Erythroblast (primary cell): Measurements from ENCODE around the gene ZBED5.
"Not testable (repeated sequence)": the region's sequence is repeated elsewhere in the genome, so short reads cannot be mapped to it uniquely, and the experiment has no call there.

Source experiments
- DNase-seq, 2 experiments: peaks; one replicate each; lab custom pipeline; 2025; lab: John Stamatoyannopoulos, UW
- GATA1 ChIP-seq: IDR thresholded peaks from 2 replicates; pipeline ENCODE4 v1.6.1; 2011; ENCODE audit warnings: low read depth, mild to moderate bottlenecking, control low read depth, low read length, moderate library complexity
- POLR2A ChIP-seq: IDR thresholded peaks from 2 replicates; pipeline ENCODE4 v1.6.1; 2011; ENCODE audit warnings: mild to moderate bottlenecking, low read length

The ZBED5 gene

GRCh38 chr11:10891151-10891720 lies 33.4 kb upstream of the ZBED5 start:
- TF ChIP-seq GATA1 (no peak), POLR2A (no peak)
- DNase-seq: no peak

- not testable (repeated sequence) for DNase-seq
These were observed 32.2 kb upstream of the ZBED5 start for GRCh38 chr11:10890083-10890482.

GRCh38 chr11:10887307-10887706 lies 29.5 kb upstream of the ZBED5 start:
- DNase-seq: peak; percentile 19 to 38
- no peak for TF ChIP-seq POLR2A
- no peak for TF ChIP-seq GATA1

- TF ChIP-seq POLR2A: no peak
- no peak for TF ChIP-seq GATA1
- no peak for DNase-seq
These were observed 28.9 kb upstream of the ZBED5 start for GRCh38 chr11:10886652-10887250.

- DNase-seq: no peak
- TF ChIP-seq GATA1: no peak
- TF ChIP-seq POLR2A: no peak
These were observed 28.0 kb upstream of the ZBED5 start for GRCh38 chr11:10885703-10886363.

GRCh38 chr11:10884292-10884691 lies 26.4 kb upstream of the ZBED5 start:
- DNase-seq: not testable (repeated sequence)

GRCh38 chr11:10881892-10882291 lies 24.0 kb upstream of the ZBED5 start:
- no peak for DNase-seq
- TF ChIP-seq POLR2A: no peak
- no peak for TF ChIP-seq GATA1

- peak; percentile 76 to 85 for DNase-seq
- no peak for TF ChIP-seq GATA1
- no peak for TF ChIP-seq POLR2A
These were observed 20.8 kb upstream of the ZBED5 start for GRCh38 chr11:10878408-10879214.

- DNase-seq: no peak
- no peak for TF ChIP-seq POLR2A
These were observed 18.3 kb upstream of the ZBED5 start for GRCh38 chr11:10876158-10876557.

- no peak for TF ChIP-seq GATA1
- TF ChIP-seq POLR2A: no peak
- no peak for DNase-seq
These were observed 17.7 kb upstream of the ZBED5 start for GRCh38 chr11:10875430-10876021.

- TF ChIP-seq POLR2A (no peak), GATA1 (no peak)
- no peak for DNase-seq
These were observed 14.2 kb upstream of the ZBED5 start for GRCh38 chr11:10872097-10872496.

- no peak for TF ChIP-seq POLR2A
- DNase-seq: no peak
These were observed 10.5 kb upstream of the ZBED5 start for GRCh38 chr11:10868352-10868751.

- TF ChIP-seq POLR2A: no peak
- TF ChIP-seq GATA1: no peak
- DNase-seq: no peak
These were observed 9.1 kb upstream of the ZBED5 start for GRCh38 chr11:10866893-10867331.

GRCh38 chr11:10865837-10866270 lies 8.0 kb upstream of the ZBED5 start:
- DNase-seq: no peak
- TF ChIP-seq POLR2A: no peak
- TF ChIP-seq GATA1: no peak
